HepG2 (cell line): ENCODE measurements around the gene TMEM266. TPM values are rescaled to one million over a fixed set of nuclear protein-coding genes. Genes with fewer than 3 reads are reported as not detected.

ENCODE experiments used
- ATAC-seq: fragments of 200-7000 bp; cut with Tn5 transposase; 3 replicates; pipeline ENCODE4 v1.9.1; 2020; ENCODE audit warnings: mild to moderate bottlenecking, moderate library complexity
- BruUV-seq: library from RNA; stranded (reverse); fragments of 400-500 nt; replicated peaks from 2 replicates; lab custom pipeline; 2021; lab: Mats Ljungman, UMichigan
- CTCF ChIA-PET: fragments of 300-600 bp; formaldehyde crosslinking; extraction: SDS; loops from one replicate; lab custom pipeline; 2021; ENCODE audit warnings: low total read pairs, inconsistent platforms, low intra/inter-chr PET ratio; lab: Yijun Ruan, JAX
- POLR2A ChIA-PET: fragments of 350-600 bp; sonication (Branson Sonifier 250); formaldehyde crosslinking; loops from one replicate; lab custom pipeline; 2020; ENCODE audit warnings: antibody characterized with exemption, inconsistent platforms; lab: Yijun Ruan, JAX
- DNase-seq: peaks from one replicate; pipeline ENCODE4 v3.0.0-alpha.2; 2015; ENCODE audit warnings: low spot score
- FAIRE-seq: peaks from 3 replicates; lab custom pipeline; 2011; peaks lifted over from hg19 to GRCh38; lab: Jason Lieb, UNC
- H2AFZ ChIP-seq: one replicate; pipeline ENCODE4 v1.6.1; 2011; ENCODE audit warnings: low read length, inconsistent platforms
- H3K27ac ChIP-seq: fragments of 300-600 bp; 3 replicates; pipeline ENCODE4 v1.8.0; 2011; ENCODE audit warnings: mixed run types, mild to moderate bottlenecking, mixed read lengths, low read length, inconsistent platforms; ENCODE audit not compliant: insufficient read depth; ENCODE audit errors: extremely low read length
- H3K27me3 ChIP-seq, 2 experiments: fragments of 200-600 bp in 1 of 2; 2 replicates in 1 of 2; 3 replicates in 1 of 2; pipeline versions ENCODE4 v1.6.0 to v1.8.0; 2011; ENCODE audit warnings: low read length in 2 of 2, mild to moderate bottlenecking in 2 of 2, moderate library complexity in 2 of 2, inconsistent platforms in 1 of 2; ENCODE audit not compliant: insufficient read depth in 2 of 2, control insufficient read depth in 1 of 2
- H3K36me3 ChIP-seq, 2 experiments: fragments of 200-600 bp in 1 of 2; replicated peaks in 1 of 2; 2 replicates in 1 of 2; 3 replicates in 1 of 2; pipeline versions ENCODE4 v1.5.1 to v1.8.0; 2011; ENCODE audit warnings: low read length in 2 of 2, inconsistent platforms in 1 of 2; ENCODE audit not compliant: insufficient read depth in 2 of 2, control insufficient read depth in 1 of 2
- H3K4me1 ChIP-seq: 2 replicates; pipeline ENCODE4 v1.5.1; 2012; ENCODE audit warnings: low read length, inconsistent platforms; ENCODE audit not compliant: insufficient read depth
- H3K4me2 ChIP-seq: 2 replicates; pipeline ENCODE4 v1.6.0; 2011; ENCODE audit warnings: low read depth, low read length, inconsistent platforms
- H3K4me3 ChIP-seq, 3 experiments: fragments of 200-600 bp in 1 of 3; sonication (generic), shearing (Covaris generic) in 1 of 3; replicated peaks in 1 of 3; 2 replicates each; pipeline ENCODE4 v1.5.1; 2011 to 2016; ENCODE audit warnings: low read length in 3 of 3, inconsistent platforms in 2 of 3, low read depth in 2 of 3, mild to moderate bottlenecking in 2 of 3, control low read depth in 1 of 3, mixed read lengths in 1 of 3; ENCODE audit not compliant: insufficient read depth in 1 of 3
- H3K79me2 ChIP-seq: one replicate; pipeline ENCODE4 v1.6.1; 2011; ENCODE audit warnings: low read length, inconsistent platforms; ENCODE audit not compliant: insufficient read depth
- H3K9ac ChIP-seq: 2 replicates; pipeline ENCODE4 v1.6.0; 2011; ENCODE audit warnings: mild to moderate bottlenecking, low read depth, low read length, inconsistent platforms; ENCODE audit not compliant: insufficient read depth
- H3K9me3 ChIP-seq: 2 replicates; pipeline ENCODE4 v1.5.1; 2012; ENCODE audit warnings: mild to moderate bottlenecking, low read length
- H4K20me1 ChIP-seq: 2 replicates; pipeline ENCODE4 v1.6.0; 2011; ENCODE audit warnings: inconsistent platforms, mild to moderate bottlenecking, low read length, moderate library complexity; ENCODE audit not compliant: insufficient read depth
- FOXA3 ChIP-seq: IDR thresholded peaks from 2 replicates; pipeline ENCODE4 v1.6.1; 2016; ENCODE audit warnings: missing genetic modification reagents, missing compliant biosample characterization
- GPN1 ChIP-seq: sonication (generic); formaldehyde crosslinking; IDR thresholded peaks from 2 replicates; pipeline ENCODE4 v1.5.1; 2020; ENCODE audit warnings: missing genetic modification reagents, borderline replicate concordance
- HCFC1 ChIP-seq: fragments of 150-350 bp; IDR thresholded peaks from 2 replicates; pipeline ENCODE4 v1.6.1; 2014; ENCODE audit warnings: low read depth, low read length
- KMT2B ChIP-seq: IDR thresholded peaks from 2 replicates; pipeline ENCODE4 v1.6.1; 2016; ENCODE audit warnings: missing genetic modification reagents, missing compliant biosample characterization
- PLRG1 ChIP-seq: fragments of 450-650 bp; conservative IDR thresholded peaks from 2 replicates; pipeline ENCODE4 v1.6.1; 2016
- POLR2G ChIP-seq: fragments of 200-400 bp; formaldehyde crosslinking; IDR thresholded peaks from 2 replicates; pipeline ENCODE4 v1.6.1; 2018; ENCODE audit warnings: mild to moderate bottlenecking, low read depth, low read length, moderate library complexity
- WIZ ChIP-seq: sonication (generic); formaldehyde crosslinking; IDR thresholded peaks from 2 replicates; pipeline ENCODE4 v1.5.1; 2020; ENCODE audit warnings: mild to moderate bottlenecking, missing genetic modification reagents
- ZC3H4 ChIP-seq: sonication (generic); formaldehyde crosslinking; IDR thresholded peaks from 2 replicates; pipeline ENCODE4 v1.4.0; 2020; ENCODE audit warnings: missing genetic modification reagents, borderline replicate concordance
- ZNF138 ChIP-seq: sonication (generic); formaldehyde crosslinking; IDR thresholded peaks from 2 replicates; pipeline ENCODE4 v1.5.0; 2020; ENCODE audit warnings: mild to moderate bottlenecking, low read depth, missing genetic modification reagents
- ZNF282 ChIP-seq: fragments of 450-650 bp; IDR thresholded peaks from 2 replicates; pipeline ENCODE4 v1.6.1; 2018; ENCODE audit not compliant: partially characterized antibody
- ZNF30 ChIP-seq: sonication (generic); formaldehyde crosslinking; IDR thresholded peaks from 2 replicates; pipeline ENCODE4 v1.5.0; 2020; ENCODE audit warnings: mild to moderate bottlenecking, missing genetic modification reagents
- ZNF879 ChIP-seq: sonication (generic); formaldehyde crosslinking; IDR thresholded peaks from 2 replicates; pipeline ENCODE4 v1.8.1; 2023; ENCODE audit warnings: missing genetic modification reagents
- in situ Hi-C: cut with HindIII; loops from 2 replicates; pipeline ENCODE4 v1.10.0; 2017; ENCODE audit warnings: low pct_unique_long_range_greater_than_20kb; ENCODE audit not compliant: extremely low pct_ligation_motif_present
- intact Hi-C: fragments of 100-400 bp; cut with micrococcal nuclease; formaldehyde crosslinking; loops from one replicate; pipeline ENCODE4 v1.10.0; 2022; ENCODE audit not compliant: unreplicated experiment
- polyA plus RNA-seq, 8 experiments: library from polyadenylated mRNA; depleted of rRNA in 3 of 8; stranded (reverse) in 7 of 8; unstranded in 1 of 8; fragments of >200 nt; fragmentation: Illumina TruSeq in 4 of 8; extraction: Trizol in 4 of 8; gene quantifications; 2 replicates each; pipeline versions ENCODE4 v1.2.1 to v1.2.3, GENCODE V29; 2011 to 2016; ENCODE audit warnings: low read depth in 4 of 8, missing spikeins in 1 of 8, mixed read lengths in 1 of 8; ENCODE audit not compliant: insufficient read depth in 1 of 8
- total RNA-seq, 5 experiments: library from RNA; depleted of rRNA; stranded (reverse); fragments of >200 nt; fragmentation: Illumina TruSeq; extraction: Trizol; gene quantifications; 2 replicates each; pipeline ENCODE4 v1.2.3, GENCODE V29; 2016; ENCODE audit warnings: low read depth in 1 of 5
- TF ChIP-seq, protein P1 (sequence below): sonication (generic); formaldehyde crosslinking; IDR thresholded peaks from 2 replicates; pipeline ENCODE4 v1.5.0; 2020; ENCODE audit warnings: mild to moderate bottlenecking, missing genetic modification reagents, borderline replicate concordance
- TF ChIP-seq, protein P2 (sequence below): sonication (generic); formaldehyde crosslinking; IDR thresholded peaks from 2 replicates; pipeline ENCODE4 v1.5.1; 2020; ENCODE audit warnings: mild to moderate bottlenecking, missing genetic modification reagents, moderate library complexity
- TF ChIP-seq, protein P3 (sequence below): sonication (generic); formaldehyde crosslinking; IDR thresholded peaks from 2 replicates; pipeline ENCODE4 v1.4.0; 2020; ENCODE audit warnings: missing genetic modification reagents, borderline replicate concordance

Gene TMEM266
- total and polyA plus RNA-seq, 2 of the 13 experiments (the other 11 are each of a cell fraction or from before 2014, with no cell fraction given): 0.04 TPM; not detected in 1

DNA sequence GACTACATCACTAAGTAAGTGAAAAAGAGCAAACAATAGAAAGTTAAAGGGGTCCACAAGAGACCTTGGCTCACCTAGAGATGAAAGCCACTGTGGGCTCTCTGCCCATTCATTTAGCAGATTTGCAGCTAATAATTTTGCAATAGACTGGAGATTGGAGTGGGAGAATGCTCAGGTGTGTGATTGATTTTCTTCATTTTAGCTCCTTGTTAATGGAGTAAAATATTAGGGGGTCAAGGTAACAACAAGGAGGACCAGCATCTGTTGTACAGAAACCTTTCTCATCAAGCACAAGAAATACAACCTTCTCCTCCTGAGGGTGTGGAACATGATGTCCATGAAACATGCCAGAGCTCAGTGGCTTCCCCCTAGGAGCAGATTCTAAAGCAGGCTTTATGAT lies 63.2 kb downstream of the TMEM266 start:
- DNase-seq (no peak), ATAC-seq (no peak), FAIRE-seq (no peak)
- TF ChIP-seq ZNF282: no peak
- TF ChIP-seq FOXA3: no peak
- TF ChIP-seq, protein P1, sequence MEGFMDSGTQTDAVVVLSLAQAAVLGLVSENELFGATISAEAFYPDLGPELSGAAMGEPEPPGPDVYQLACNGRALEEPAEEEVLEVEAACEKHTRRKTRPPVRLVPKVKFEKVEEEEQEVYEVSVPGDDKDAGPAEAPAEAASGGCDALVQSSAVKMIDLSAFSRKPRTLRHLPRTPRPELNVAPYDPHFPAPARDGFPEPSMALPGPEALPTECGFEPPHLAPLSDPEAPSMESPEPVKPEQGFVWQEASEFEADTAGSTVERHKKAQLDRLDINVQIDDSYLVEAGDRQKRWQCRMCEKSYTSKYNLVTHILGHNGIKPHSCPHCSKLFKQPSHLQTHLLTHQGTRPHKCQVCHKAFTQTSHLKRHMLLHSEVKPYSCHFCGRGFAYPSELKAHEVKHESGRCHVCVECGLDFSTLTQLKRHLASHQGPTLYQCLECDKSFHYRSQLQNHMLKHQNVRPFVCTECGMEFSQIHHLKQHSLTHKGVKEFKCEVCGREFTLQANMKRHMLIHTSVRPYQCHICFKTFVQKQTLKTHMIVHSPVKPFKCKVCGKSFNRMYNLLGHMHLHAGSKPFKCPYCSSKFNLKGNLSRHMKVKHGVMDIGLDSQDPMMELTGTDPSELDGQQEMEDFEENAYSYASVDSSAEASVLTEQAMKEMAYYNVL (CRISPR knock-in tag): no peak
- no peak for TF ChIP-seq WIZ (CRISPR knock-in tag)
- TF ChIP-seq, protein P2, sequence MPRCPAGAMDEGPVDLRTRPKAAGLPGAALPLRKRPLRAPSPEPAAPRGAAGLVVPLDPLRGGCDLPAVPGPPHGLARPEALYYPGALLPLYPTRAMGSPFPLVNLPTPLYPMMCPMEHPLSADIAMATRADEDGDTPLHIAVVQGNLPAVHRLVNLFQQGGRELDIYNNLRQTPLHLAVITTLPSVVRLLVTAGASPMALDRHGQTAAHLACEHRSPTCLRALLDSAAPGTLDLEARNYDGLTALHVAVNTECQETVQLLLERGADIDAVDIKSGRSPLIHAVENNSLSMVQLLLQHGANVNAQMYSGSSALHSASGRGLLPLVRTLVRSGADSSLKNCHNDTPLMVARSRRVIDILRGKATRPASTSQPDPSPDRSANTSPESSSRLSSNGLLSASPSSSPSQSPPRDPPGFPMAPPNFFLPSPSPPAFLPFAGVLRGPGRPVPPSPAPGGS: no peak
- TF ChIP-seq POLR2G: no peak
- no peak for TF ChIP-seq KMT2B
- no peak for TF ChIP-seq PLRG1
- TF ChIP-seq, protein P3, sequence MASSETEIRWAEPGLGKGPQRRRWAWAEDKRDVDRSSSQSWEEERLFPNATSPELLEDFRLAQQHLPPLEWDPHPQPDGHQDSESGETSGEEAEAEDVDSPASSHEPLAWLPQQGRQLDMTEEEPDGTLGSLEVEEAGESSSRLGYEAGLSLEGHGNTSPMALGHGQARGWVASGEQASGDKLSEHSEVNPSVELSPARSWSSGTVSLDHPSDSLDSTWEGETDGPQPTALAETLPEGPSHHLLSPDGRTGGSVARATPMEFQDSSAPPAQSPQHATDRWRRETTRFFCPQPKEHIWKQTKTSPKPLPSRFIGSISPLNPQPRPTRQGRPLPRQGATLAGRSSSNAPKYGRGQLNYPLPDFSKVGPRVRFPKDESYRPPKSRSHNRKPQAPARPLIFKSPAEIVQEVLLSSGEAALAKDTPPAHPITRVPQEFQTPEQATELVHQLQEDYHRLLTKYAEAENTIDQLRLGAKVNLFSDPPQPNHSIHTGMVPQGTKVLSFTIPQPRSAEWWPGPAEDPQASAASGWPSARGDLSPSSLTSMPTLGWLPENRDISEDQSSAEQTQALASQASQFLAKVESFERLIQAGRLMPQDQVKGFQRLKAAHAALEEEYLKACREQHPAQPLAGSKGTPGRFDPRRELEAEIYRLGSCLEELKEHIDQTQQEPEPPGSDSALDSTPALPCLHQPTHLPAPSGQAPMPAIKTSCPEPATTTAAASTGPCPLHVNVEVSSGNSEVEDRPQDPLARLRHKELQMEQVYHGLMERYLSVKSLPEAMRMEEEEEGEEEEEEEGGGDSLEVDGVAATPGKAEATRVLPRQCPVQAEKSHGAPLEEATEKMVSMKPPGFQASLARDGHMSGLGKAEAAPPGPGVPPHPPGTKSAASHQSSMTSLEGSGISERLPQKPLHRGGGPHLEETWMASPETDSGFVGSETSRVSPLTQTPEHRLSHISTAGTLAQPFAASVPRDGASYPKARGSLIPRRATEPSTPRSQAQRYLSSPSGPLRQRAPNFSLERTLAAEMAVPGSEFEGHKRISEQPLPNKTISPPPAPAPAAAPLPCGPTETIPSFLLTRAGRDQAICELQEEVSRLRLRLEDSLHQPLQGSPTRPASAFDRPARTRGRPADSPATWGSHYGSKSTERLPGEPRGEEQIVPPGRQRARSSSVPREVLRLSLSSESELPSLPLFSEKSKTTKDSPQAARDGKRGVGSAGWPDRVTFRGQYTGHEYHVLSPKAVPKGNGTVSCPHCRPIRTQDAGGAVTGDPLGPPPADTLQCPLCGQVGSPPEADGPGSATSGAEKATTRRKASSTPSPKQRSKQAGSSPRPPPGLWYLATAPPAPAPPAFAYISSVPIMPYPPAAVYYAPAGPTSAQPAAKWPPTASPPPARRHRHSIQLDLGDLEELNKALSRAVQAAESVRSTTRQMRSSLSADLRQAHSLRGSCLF (CRISPR knock-in tag): no peak
- no peak for TF ChIP-seq HCFC1
- TF ChIP-seq ZNF138 (CRISPR knock-in tag): no peak
- TF ChIP-seq ZNF30 (CRISPR knock-in tag): no peak
- no peak for TF ChIP-seq GPN1
- TF ChIP-seq ZNF879 (CRISPR knock-in tag): no peak
- TF ChIP-seq ZC3H4 (CRISPR knock-in tag): no peak
- Histone ChIP-seq H3K9ac (no peak overlapping the region), H3K27me3 (peaks cover 0 to 6% of the 10 kb centered on the region in 2 experiments; a peak in 2 of 5 replicates), H2AFZ (no peak overlapping the region), H3K4me2 (no peak overlapping the region), H3K36me3 (no peaks in the 10 kb centered on the region), H3K4me1 (peaks cover 9% of the 10 kb centered on the region), H3K79me2 (no peaks in the 10 kb centered on the region), H3K4me3 (no peak overlapping the region), H3K9me3 (no peaks in the 10 kb centered on the region), H4K20me1 (no peaks in the 10 kb centered on the region), H3K27ac (no peak overlapping the region)
- intact Hi-C loops (no loop called here), in situ Hi-C loops (no loop called here)
- ChIA-PET POLR2A (no interaction called here), CTCF (no interaction called here)
- BruUV-seq: no TSS peak
